ENCODE data around the gene SERP2.

DNA sequence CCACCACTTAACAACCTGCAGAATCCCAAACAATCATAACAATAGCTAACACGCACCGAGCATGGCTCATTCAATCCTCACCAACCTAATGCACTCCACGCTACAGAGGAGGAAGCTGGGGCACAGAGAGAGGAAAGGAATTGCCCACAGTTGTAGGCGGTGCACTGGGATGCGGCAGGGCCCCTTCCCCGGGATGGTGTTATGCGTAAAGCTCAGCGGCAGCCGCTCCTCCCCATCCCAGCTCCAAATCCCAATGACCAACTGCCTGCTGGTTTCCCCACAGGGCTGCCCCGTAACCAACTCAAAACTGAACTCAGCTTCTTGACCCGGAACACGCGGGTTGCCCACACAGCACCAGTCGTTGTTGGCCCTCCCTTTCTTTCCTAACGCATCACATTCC lies 42.2 kb downstream of the SERP2 start:
- TF ChIP-seq, protein P1, sequence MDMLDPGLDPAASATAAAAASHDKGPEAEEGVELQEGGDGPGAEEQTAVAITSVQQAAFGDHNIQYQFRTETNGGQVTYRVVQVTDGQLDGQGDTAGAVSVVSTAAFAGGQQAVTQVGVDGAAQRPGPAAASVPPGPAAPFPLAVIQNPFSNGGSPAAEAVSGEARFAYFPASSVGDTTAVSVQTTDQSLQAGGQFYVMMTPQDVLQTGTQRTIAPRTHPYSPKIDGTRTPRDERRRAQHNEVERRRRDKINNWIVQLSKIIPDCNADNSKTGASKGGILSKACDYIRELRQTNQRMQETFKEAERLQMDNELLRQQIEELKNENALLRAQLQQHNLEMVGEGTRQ (IDR thresholded peaks at IDR 0.05; ENCODE audit: low read length): no peak
- TF ChIP-seq JUN (IDR thresholded peaks at IDR 0.05; ENCODE audit: low read depth, low read length) (no peak), POLR2A (IDR thresholded peaks at IDR 0.05; ENCODE audit: control extremely low read depth in 1 of 2, low read depth in 2 of 2, low read length in 2 of 2) (no peak), SIX5 (IDR thresholded peaks at IDR 0.05; ENCODE audit: low read depth, low read length) (no peak), NRF1 (IDR thresholded peaks at IDR 0.05; ENCODE audit: low read depth, low read length) (no peak), TAF1 (IDR thresholded peaks at IDR 0.05; ENCODE audit: low read depth, low read length) (no peak), CREB1 (IDR thresholded peaks at IDR 0.05) (no peak), BRCA1 (IDR thresholded peaks at IDR 0.05; ENCODE audit: low read depth, low read length) (no peak)
